ENCODE results near the gene ANAPC2.

ANAPC2 gene

GRCh38 chr9:137223078-137223970 lies 35.0 kb upstream of the ANAPC2 start:
- peak overlapping the region in 1 of 2 experiments; percentile 36 for H3K23ac ChIP-seq (ENCODE audit: low read length in 2 of 2)
- H3K36me3 ChIP-seq (ENCODE audit: control insufficient read depth in 1 of 2, insufficient read depth in 2 of 2, low read depth in 1 of 2, low read length in 2 of 2) = peaks cover 0 to 10% of the 10 kb centered on the region in 2 experiments
- H3K4me1 ChIP-seq (ENCODE audit: control insufficient read depth, insufficient read depth, low read depth, low read length) = peaks cover 59% of the 10 kb centered on the region
- H2BK120ac ChIP-seq (ENCODE audit: low read depth, low read length) = no peak overlapping the region
- H2BK15ac ChIP-seq (ENCODE audit: low read depth, poor library complexity, severe bottlenecking) = no peak overlapping the region
- no peaks in the 10 kb centered on the region for H3K9me3 ChIP-seq (ENCODE audit: control insufficient read depth, low read length)
- peaks cover 0 to 4% of the 10 kb centered on the region in 2 experiments for H3K27me3 ChIP-seq (ENCODE audit: control insufficient read depth in 1 of 2, insufficient read depth in 1 of 2, low read length in 2 of 2)
- H3K4me2 ChIP-seq (ENCODE audit: low read length, poor library complexity, severe bottlenecking) = peak overlapping the region; percentile 85
- no peak overlapping the region for H2BK5ac ChIP-seq (ENCODE audit: low read depth, low read length, poor library complexity, severe bottlenecking)
- peak overlapping the region; percentile 86 for H4K91ac ChIP-seq (ENCODE audit: low read length)
- H3K4me3 ChIP-seq (ENCODE audit: insufficient read depth in 1 of 2, low read depth in 1 of 2, low read length in 2 of 2) = peak overlapping the region; percentile 71 to 86
- DNase-seq = peak; percentile 98
- 1% methylated on average over 62 of the region's 63 CpGs for WGBS
- peak overlapping the region; percentile 96 for H2AFZ ChIP-seq (ENCODE audit: low read depth, low read length)
- peak overlapping the region in 1 of 2 experiments; percentile 97 for H3K14ac ChIP-seq (ENCODE audit: low read length in 2 of 2)
- peak overlapping the region in 1 of 2 experiments; percentile 90 for H3K4ac ChIP-seq (ENCODE audit: low read depth in 1 of 2, low read length in 2 of 2)
- no peaks in the 10 kb centered on the region for H3K79me1 ChIP-seq (replicated peaks; ENCODE audit: low read length, poor library complexity, severe bottlenecking)
- no peak overlapping the region for H2BK12ac ChIP-seq (ENCODE audit: low read length in 2 of 2)
- peak overlapping the region; percentile 92 for H3K9ac ChIP-seq (ENCODE audit: low read length)
- peak overlapping the region; percentile 74 to 93 for H3K18ac ChIP-seq (ENCODE audit: low read depth in 1 of 2, low read length in 2 of 2)
- peak overlapping the region; percentile 92 for H4K8ac ChIP-seq (ENCODE audit: low read length)
- H2AK5ac ChIP-seq (ENCODE audit: low read length, severe bottlenecking) = no peak overlapping the region
- H3K27ac ChIP-seq (ENCODE audit: low read length, poor library complexity, severe bottlenecking) = peak overlapping the region; percentile 25

GRCh38 chr9:137222190-137223077 lies 34.1 kb upstream of the ANAPC2 start, which contains the start of gene RNF208:
TSS of gene RNF208 (minus strand) at chr9:137222240. CDS start at chr9:137221212, 1,028 bp downstream.
- no peak within 1 kb of the TSS for H2BK5ac ChIP-seq (ENCODE audit: low read depth, low read length, poor library complexity, severe bottlenecking)
- no peaks in the 10 kb centered on the region for H3K9me3 ChIP-seq (ENCODE audit: control insufficient read depth, low read length)
- H2BK120ac ChIP-seq (ENCODE audit: low read depth, low read length) = peak within 1 kb of the TSS; percentile 45
- peak within 1 kb of the TSS; percentile 41 to 85 for H3K18ac ChIP-seq (ENCODE audit: low read depth in 1 of 2, low read length in 2 of 2)
- peak; percentile 24 for DNase-seq
- H3K27me3 ChIP-seq (ENCODE audit: control insufficient read depth in 1 of 2, insufficient read depth in 1 of 2, low read length in 2 of 2) = no peaks in the 10 kb centered on the region
- peak within 1 kb of the TSS in 1 of 2 experiments; percentile 12 for H2BK12ac ChIP-seq (ENCODE audit: low read length in 2 of 2)
- H3K4me2 ChIP-seq (ENCODE audit: low read length, poor library complexity, severe bottlenecking) = peak within 1 kb of the TSS; percentile 80
- H4K8ac ChIP-seq (ENCODE audit: low read length) = peak within 1 kb of the TSS; percentile 92
- H3K4me1 ChIP-seq (ENCODE audit: control insufficient read depth, insufficient read depth, low read depth, low read length) = peaks cover 68% of the 10 kb centered on the region
- peak within 1 kb of the TSS; percentile 87 for H4K91ac ChIP-seq (ENCODE audit: low read length)
- WGBS = 19% methylated on average over 47 of the region's 88 CpGs
- peak within 1 kb of the TSS; percentile 65 for H2AFZ ChIP-seq (ENCODE audit: low read depth, low read length)
- peak within 1 kb of the TSS; percentile 54 to 73 for H3K4me3 ChIP-seq (ENCODE audit: insufficient read depth in 1 of 2, low read depth in 1 of 2, low read length in 2 of 2)
- H2BK15ac ChIP-seq (ENCODE audit: low read depth, poor library complexity, severe bottlenecking) = peak within 1 kb of the TSS; percentile 26
- H3K79me1 ChIP-seq (replicated peaks; ENCODE audit: low read length, poor library complexity, severe bottlenecking) = no peaks in the 10 kb centered on the region
- H3K9ac ChIP-seq (ENCODE audit: low read length) = peak within 1 kb of the TSS; percentile 43
- H3K36me3 ChIP-seq (ENCODE audit: control insufficient read depth in 1 of 2, insufficient read depth in 2 of 2, low read depth in 1 of 2, low read length in 2 of 2) = peaks cover 0 to 10% of the 10 kb centered on the region in 2 experiments
- no peak within 1 kb of the TSS for H3K14ac ChIP-seq (ENCODE audit: low read length in 2 of 2)
- peak within 1 kb of the TSS in 1 of 2 experiments; percentile 7 for H3K4ac ChIP-seq (ENCODE audit: low read depth in 1 of 2, low read length in 2 of 2)
- H3K27ac ChIP-seq (ENCODE audit: low read length, poor library complexity, severe bottlenecking) = peak within 1 kb of the TSS; percentile 17
- H2AK5ac ChIP-seq (ENCODE audit: low read length, severe bottlenecking) = no peak within 1 kb of the TSS
- H3K23ac ChIP-seq (ENCODE audit: low read length in 2 of 2) = peak within 1 kb of the TSS in 1 of 2 experiments; percentile 36

- Histone ChIP-seq H3K9me3 (ENCODE audit: control insufficient read depth, low read length) (no peaks in the 10 kb centered on the region), H3K79me1 (replicated peaks; ENCODE audit: low read length, poor library complexity, severe bottlenecking) (no peaks in the 10 kb centered on the region), H3K4ac (ENCODE audit: low read depth in 1 of 2, low read length in 2 of 2) (no peak overlapping the region), H3K27me3 (ENCODE audit: control insufficient read depth in 1 of 2, insufficient read depth in 1 of 2, low read length in 2 of 2) (no peaks in the 10 kb centered on the region), H3K23ac (ENCODE audit: low read length in 2 of 2) (no peak overlapping the region), H4K91ac (ENCODE audit: low read length) (no peak overlapping the region), H3K18ac (ENCODE audit: low read depth in 1 of 2, low read length in 2 of 2) (peak overlapping the region in 1 of 2 experiments; percentile 31), H3K36me3 (ENCODE audit: control insufficient read depth in 1 of 2, insufficient read depth in 2 of 2, low read depth in 1 of 2, low read length in 2 of 2) (peaks cover 0 to 14% of the 10 kb centered on the region in 2 experiments), H2AFZ (ENCODE audit: low read depth, low read length) (no peak overlapping the region), H2BK15ac (ENCODE audit: low read depth, poor library complexity, severe bottlenecking) (no peak overlapping the region), H2BK5ac (ENCODE audit: low read depth, low read length, poor library complexity, severe bottlenecking) (no peak overlapping the region), H3K9ac (ENCODE audit: low read length) (no peak overlapping the region), H2BK12ac (ENCODE audit: low read length in 2 of 2) (no peak overlapping the region), H4K8ac (ENCODE audit: low read length) (peak overlapping the region; percentile 50), H3K4me2 (ENCODE audit: low read length, poor library complexity, severe bottlenecking) (peak overlapping the region; percentile 80), H3K27ac (ENCODE audit: low read length, poor library complexity, severe bottlenecking) (no peak overlapping the region), H3K4me1 (ENCODE audit: control insufficient read depth, insufficient read depth, low read depth, low read length) (peaks cover 69% of the 10 kb centered on the region), H3K4me3 (ENCODE audit: insufficient read depth in 1 of 2, low read depth in 1 of 2, low read length in 2 of 2) (peak overlapping the region in 1 of 2 experiments; percentile 54), H2BK120ac (ENCODE audit: low read depth, low read length) (no peak overlapping the region), H3K14ac (ENCODE audit: low read length in 2 of 2) (no peak overlapping the region), H2AK5ac (ENCODE audit: low read length, severe bottlenecking) (no peak overlapping the region)
- no peak for DNase-seq
- WGBS = 23% methylated on average over 27 of the region's 61 CpGs
These were observed 33.2 kb upstream of the ANAPC2 start for GRCh38 chr9:137221506-137222111.
